WTC11 (cell line): Measurements from ENCODE around the gene MYOF. TPM values are rescaled to one million over a fixed set of nuclear protein-coding genes. Genes with fewer than 3 reads are reported as not detected.

ENCODE experiments used
- ATAC-seq: fragments of 200-7000 bp; cut with Tn5 transposase; 2 replicates; pipeline ENCODE4 v1.10.0; 2021; ENCODE audit warnings: mild to moderate bottlenecking, moderate library complexity
- CTCF ChIA-PET: fragments of 300-600 bp; sonication (Branson Sonifier 250); formaldehyde crosslinking; loops from one replicate; lab custom pipeline; 2021; ENCODE audit warnings: antibody characterized with exemption; lab: Charles Lee
- POLR2A ChIA-PET: fragments of 350-600 bp; sonication (Branson Sonifier 250); formaldehyde crosslinking; loops from one replicate; lab custom pipeline; 2021; ENCODE audit warnings: antibody characterized with exemption; lab: Charles Lee
- DNase-seq: peaks from one replicate; pipeline ENCODE4 v3.0.0; 2021; ENCODE audit warnings: low spot score
- H3K27ac Mint-ChIP-seq: 2 replicates; pipeline ENCODE4 v1.8.0; 2021; ENCODE audit warnings: mixed read lengths
- H3K27me3 Mint-ChIP-seq: 2 replicates; pipeline ENCODE4 v1.8.0; 2021; ENCODE audit warnings: low read depth, mild to moderate bottlenecking, moderate library complexity, mixed read lengths
- H3K36me3 Mint-ChIP-seq: 2 replicates; pipeline ENCODE4 v1.8.0; 2021; ENCODE audit warnings: mixed read lengths
- H3K4me1 Mint-ChIP-seq: 2 replicates; pipeline ENCODE4 v1.8.0; 2022; ENCODE audit warnings: mixed read lengths
- H3K4me3 Mint-ChIP-seq: 2 replicates; pipeline ENCODE4 v1.8.0; 2021; ENCODE audit warnings: mild to moderate bottlenecking, moderate library complexity, mixed read lengths
- H3K9me3 Mint-ChIP-seq: 2 replicates; pipeline ENCODE4 v1.8.0; 2021; ENCODE audit warnings: mixed read lengths
- CBFB ChIP-seq: sonication (generic); formaldehyde crosslinking; IDR thresholded peaks from 2 replicates; pipeline ENCODE4 v1.8.1; 2022; ENCODE audit warnings: mild to moderate bottlenecking, low read depth, missing genetic modification reagents
- CREB1 ChIP-seq: sonication (generic); formaldehyde crosslinking; IDR thresholded peaks from 2 replicates; pipeline ENCODE4 v1.8.0; 2023; ENCODE audit warnings: mild to moderate bottlenecking, missing genetic modification reagents
- CTCF ChIP-seq: fragments of 200-600 bp; IDR thresholded peaks from 2 replicates; pipeline ENCODE4 v1.8.0; 2022; ENCODE audit warnings: antibody characterized with exemption
- E2F1 ChIP-seq: sonication (generic); formaldehyde crosslinking; IDR thresholded peaks from 2 replicates; pipeline ENCODE4 v1.8.0; 2022; ENCODE audit warnings: mild to moderate bottlenecking, missing genetic modification reagents
- E2F5 ChIP-seq: sonication (generic); formaldehyde crosslinking; IDR thresholded peaks from 2 replicates; pipeline ENCODE4 v1.8.1; 2022; ENCODE audit warnings: mild to moderate bottlenecking, moderate library complexity, missing genetic modification reagents
- EMX1 ChIP-seq: fragments of 250-450 bp; sonication (Bioruptor Pico); IDR thresholded peaks from 2 replicates; pipeline ENCODE4 v1.8.0; 2021; ENCODE audit warnings: mild to moderate bottlenecking
- FOXP1 ChIP-seq: sonication (generic); formaldehyde crosslinking; IDR thresholded peaks from 2 replicates; pipeline ENCODE4 v1.8.0; 2022; ENCODE audit warnings: missing genetic modification reagents, mild to moderate bottlenecking, moderate library complexity, borderline replicate concordance
- JUN ChIP-seq: sonication (generic); formaldehyde crosslinking; IDR thresholded peaks from 2 replicates; pipeline ENCODE4 v1.8.0; 2023; ENCODE audit warnings: mild to moderate bottlenecking, missing genetic modification reagents
- MAX ChIP-seq: sonication (generic); formaldehyde crosslinking; IDR thresholded peaks from 2 replicates; pipeline ENCODE4 v1.8.0; 2022; ENCODE audit warnings: mild to moderate bottlenecking, missing genetic modification reagents
- MLX ChIP-seq: sonication (generic); formaldehyde crosslinking; IDR thresholded peaks from 2 replicates; pipeline ENCODE4 v1.8.1; 2023; ENCODE audit warnings: mild to moderate bottlenecking, missing genetic modification reagents, moderate library complexity
- NR1H2 ChIP-seq: sonication (generic); formaldehyde crosslinking; IDR thresholded peaks from 2 replicates; pipeline ENCODE4 v1.9.0; 2021; ENCODE audit warnings: mild to moderate bottlenecking, moderate library complexity, missing genetic modification reagents
- PREB ChIP-seq: sonication (generic); formaldehyde crosslinking; IDR thresholded peaks from 2 replicates; pipeline ENCODE4 v1.8.1; 2022; ENCODE audit warnings: mild to moderate bottlenecking, missing genetic modification reagents, moderate library complexity, borderline replicate concordance
- RELA ChIP-seq: sonication (generic); formaldehyde crosslinking; IDR thresholded peaks from 2 replicates; pipeline ENCODE4 v1.8.1; 2022; ENCODE audit warnings: missing genetic modification reagents, mild to moderate bottlenecking, borderline replicate concordance
- RORB ChIP-seq: fragments of 250-450 bp; sonication (Bioruptor Pico); IDR thresholded peaks from 2 replicates; pipeline ENCODE4 v1.9.0; 2021; ENCODE audit warnings: mild to moderate bottlenecking
- SMAD3 ChIP-seq: sonication (generic); formaldehyde crosslinking; IDR thresholded peaks from 2 replicates; pipeline ENCODE4 v1.8.0; 2022; ENCODE audit warnings: missing genetic modification reagents, mild to moderate bottlenecking, borderline replicate concordance
- TEAD1 ChIP-seq: sonication (generic); formaldehyde crosslinking; IDR thresholded peaks from 2 replicates; pipeline ENCODE4 v1.8.0; 2022; ENCODE audit warnings: mild to moderate bottlenecking, missing genetic modification reagents
- ZNF121 ChIP-seq: sonication (generic); formaldehyde crosslinking; IDR thresholded peaks from 2 replicates; pipeline ENCODE4 v1.8.0; 2023; ENCODE audit warnings: missing genetic modification reagents
- ZNF317 ChIP-seq: sonication (generic); formaldehyde crosslinking; IDR thresholded peaks from 2 replicates; pipeline ENCODE4 v1.8.1; 2023; ENCODE audit warnings: low read depth, mild to moderate bottlenecking, moderate library complexity, missing genetic modification reagents, borderline replicate concordance
- ZNF671 ChIP-seq: fragments of 250-450 bp; sonication (Bioruptor Pico); IDR thresholded peaks from 2 replicates; pipeline ENCODE4 v1.8.0; 2021; ENCODE audit warnings: mild to moderate bottlenecking
- total RNA-seq: library from RNA; stranded (reverse); gene quantifications from 3 replicates; pipeline ENCODE4 v1.2.3, GENCODE V29; 2021
- TF ChIP-seq, protein P1 (sequence below): sonication (generic); formaldehyde crosslinking; IDR thresholded peaks from 2 replicates; pipeline ENCODE4 v1.8.0; 2023; ENCODE audit warnings: missing genetic modification reagents
- TF ChIP-seq, protein P2 (sequence below): fragments of 250-450 bp; sonication (Bioruptor Pico); IDR thresholded peaks from 2 replicates; pipeline ENCODE4 v2.1.2; 2022; ENCODE audit warnings: mild to moderate bottlenecking, moderate library complexity
- TF ChIP-seq, protein P3 (sequence below): fragments of 250-450 bp; sonication (Bioruptor Pico); IDR thresholded peaks from 2 replicates; pipeline ENCODE4 v1.9.0; 2021; ENCODE audit warnings: moderate library complexity, mild to moderate bottlenecking, inconsistent platforms, borderline replicate concordance
- TF ChIP-seq, protein P4 (sequence below): sonication (generic); formaldehyde crosslinking; IDR thresholded peaks from 2 replicates; pipeline ENCODE4 v1.8.0; 2023; ENCODE audit warnings: missing genetic modification reagents, mild to moderate bottlenecking, borderline replicate concordance

Gene MYOF
- total RNA-seq, 1 experiment from 2014 or later: 1.8 TPM

DNA sequence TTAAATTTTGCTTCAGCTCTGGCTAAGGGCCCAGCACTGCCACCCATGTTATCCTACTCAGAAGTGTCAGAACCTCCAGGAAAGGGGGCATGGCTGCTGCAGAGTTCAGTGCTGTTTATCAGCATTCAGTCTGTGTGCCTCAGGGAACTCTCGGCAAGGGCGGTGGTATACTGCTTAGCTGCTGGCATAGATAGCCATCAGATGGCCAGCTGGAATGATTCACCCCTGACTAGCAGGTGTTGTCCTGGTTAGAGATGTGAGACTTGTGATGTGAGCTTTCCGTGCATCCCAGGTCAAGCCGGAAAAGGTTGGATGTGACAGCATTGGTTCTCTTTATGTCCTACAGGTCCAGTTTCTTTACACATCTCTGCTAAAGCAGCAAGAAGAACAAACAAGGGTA lies 36.4 kb upstream of the MYOF start:
- TF ChIP-seq TEAD1 (CRISPR knock-in tag) (no peak), EMX1 (CRISPR knock-in tag) (no peak), ZNF121 (CRISPR knock-in tag) (no peak), E2F1 (CRISPR knock-in tag) (no peak), ZNF671 (CRISPR knock-in tag) (no peak), CREB1 (CRISPR knock-in tag) (no peak), PREB (CRISPR knock-in tag) (no peak), CTCF (no peak), MLX (CRISPR knock-in tag) (no peak), JUN (CRISPR knock-in tag) (no peak)
- TF ChIP-seq, protein P1, sequence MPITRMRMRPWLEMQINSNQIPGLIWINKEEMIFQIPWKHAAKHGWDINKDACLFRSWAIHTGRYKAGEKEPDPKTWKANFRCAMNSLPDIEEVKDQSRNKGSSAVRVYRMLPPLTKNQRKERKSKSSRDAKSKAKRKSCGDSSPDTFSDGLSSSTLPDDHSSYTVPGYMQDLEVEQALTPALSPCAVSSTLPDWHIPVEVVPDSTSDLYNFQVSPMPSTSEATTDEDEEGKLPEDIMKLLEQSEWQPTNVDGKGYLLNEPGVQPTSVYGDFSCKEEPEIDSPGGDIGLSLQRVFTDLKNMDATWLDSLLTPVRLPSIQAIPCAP (CRISPR knock-in tag): no peak
- TF ChIP-seq, protein P2, sequence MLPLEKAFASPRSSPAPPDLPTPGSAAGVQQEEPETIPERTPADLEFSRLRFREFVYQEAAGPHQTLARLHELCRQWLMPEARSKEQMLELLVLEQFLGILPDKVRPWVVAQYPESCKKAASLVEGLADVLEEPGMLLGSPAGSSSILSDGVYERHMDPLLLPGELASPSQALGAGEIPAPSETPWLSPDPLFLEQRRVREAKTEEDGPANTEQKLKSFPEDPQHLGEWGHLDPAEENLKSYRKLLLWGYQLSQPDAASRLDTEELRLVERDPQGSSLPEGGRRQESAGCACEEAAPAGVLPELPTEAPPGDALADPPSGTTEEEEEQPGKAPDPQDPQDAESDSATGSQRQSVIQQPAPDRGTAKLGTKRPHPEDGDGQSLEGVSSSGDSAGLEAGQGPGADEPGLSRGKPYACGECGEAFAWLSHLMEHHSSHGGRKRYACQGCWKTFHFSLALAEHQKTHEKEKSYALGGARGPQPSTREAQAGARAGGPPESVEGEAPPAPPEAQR: no peak
- TF ChIP-seq, all 79 proteins: peak for 0
- Mint-ChIP-seq H3K27me3 (peaks cover 3% of the 10 kb centered on the region; the same call in 1 of the 2 replicates), H3K4me3 (no peak overlapping the region), H3K4me1 (no peaks in the 10 kb centered on the region), H3K27ac (no peak overlapping the region), H3K9me3 (peaks cover 35% of the 10 kb centered on the region), H3K36me3 (peaks cover 85% of the 10 kb centered on the region)
- no peak for DNase-seq
- POLR2A ChIA-PET: no interaction called here
- CTCF ChIA-PET: no interaction called here
- ATAC-seq: no peak

- DNase-seq (no peak), ATAC-seq (no peak)
- ChIA-PET CTCF (interaction anchor here (1.2 kb wide), 1 partner anchor 34 kb away, joined by 5 read pairs; the partner anchor contains the start of gene MYOF), POLR2A (no interaction called here)
- Mint-ChIP-seq H3K27me3 (no peaks in the 10 kb centered on the region), H3K4me3 (no peak overlapping the region), H3K36me3 (peaks cover 62% of the 10 kb centered on the region), H3K27ac (no peak overlapping the region), H3K9me3 (peaks cover 15% of the 10 kb centered on the region), H3K4me1 (peaks cover 5% of the 10 kb centered on the region)
- TF ChIP-seq, protein P3, sequence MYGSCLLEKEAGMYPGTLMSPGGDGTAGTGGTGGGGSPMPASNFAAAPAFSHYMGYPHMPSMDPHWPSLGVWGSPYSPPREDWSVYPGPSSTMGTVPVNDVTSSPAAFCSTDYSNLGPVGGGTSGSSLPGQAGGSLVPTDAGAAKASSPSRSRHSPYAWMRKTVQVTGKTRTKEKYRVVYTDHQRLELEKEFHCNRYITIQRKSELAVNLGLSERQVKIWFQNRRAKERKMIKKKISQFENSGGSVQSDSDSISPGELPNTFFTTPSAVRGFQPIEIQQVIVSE: no peak
- no peak for TF ChIP-seq FOXP1 (CRISPR knock-in tag)
- TF ChIP-seq NR1H2 (CRISPR knock-in tag): no peak
- TF ChIP-seq E2F5 (CRISPR knock-in tag): no peak
- no peak for TF ChIP-seq CBFB (CRISPR knock-in tag)
- no peak for TF ChIP-seq SMAD3 (CRISPR knock-in tag)
- no peak for TF ChIP-seq RELA (CRISPR knock-in tag)
- TF ChIP-seq ZNF317 (CRISPR knock-in tag): no peak
- no peak for TF ChIP-seq RORB (CRISPR knock-in tag)
- no peak for TF ChIP-seq MAX (CRISPR knock-in tag)
- TF ChIP-seq, protein P4, sequence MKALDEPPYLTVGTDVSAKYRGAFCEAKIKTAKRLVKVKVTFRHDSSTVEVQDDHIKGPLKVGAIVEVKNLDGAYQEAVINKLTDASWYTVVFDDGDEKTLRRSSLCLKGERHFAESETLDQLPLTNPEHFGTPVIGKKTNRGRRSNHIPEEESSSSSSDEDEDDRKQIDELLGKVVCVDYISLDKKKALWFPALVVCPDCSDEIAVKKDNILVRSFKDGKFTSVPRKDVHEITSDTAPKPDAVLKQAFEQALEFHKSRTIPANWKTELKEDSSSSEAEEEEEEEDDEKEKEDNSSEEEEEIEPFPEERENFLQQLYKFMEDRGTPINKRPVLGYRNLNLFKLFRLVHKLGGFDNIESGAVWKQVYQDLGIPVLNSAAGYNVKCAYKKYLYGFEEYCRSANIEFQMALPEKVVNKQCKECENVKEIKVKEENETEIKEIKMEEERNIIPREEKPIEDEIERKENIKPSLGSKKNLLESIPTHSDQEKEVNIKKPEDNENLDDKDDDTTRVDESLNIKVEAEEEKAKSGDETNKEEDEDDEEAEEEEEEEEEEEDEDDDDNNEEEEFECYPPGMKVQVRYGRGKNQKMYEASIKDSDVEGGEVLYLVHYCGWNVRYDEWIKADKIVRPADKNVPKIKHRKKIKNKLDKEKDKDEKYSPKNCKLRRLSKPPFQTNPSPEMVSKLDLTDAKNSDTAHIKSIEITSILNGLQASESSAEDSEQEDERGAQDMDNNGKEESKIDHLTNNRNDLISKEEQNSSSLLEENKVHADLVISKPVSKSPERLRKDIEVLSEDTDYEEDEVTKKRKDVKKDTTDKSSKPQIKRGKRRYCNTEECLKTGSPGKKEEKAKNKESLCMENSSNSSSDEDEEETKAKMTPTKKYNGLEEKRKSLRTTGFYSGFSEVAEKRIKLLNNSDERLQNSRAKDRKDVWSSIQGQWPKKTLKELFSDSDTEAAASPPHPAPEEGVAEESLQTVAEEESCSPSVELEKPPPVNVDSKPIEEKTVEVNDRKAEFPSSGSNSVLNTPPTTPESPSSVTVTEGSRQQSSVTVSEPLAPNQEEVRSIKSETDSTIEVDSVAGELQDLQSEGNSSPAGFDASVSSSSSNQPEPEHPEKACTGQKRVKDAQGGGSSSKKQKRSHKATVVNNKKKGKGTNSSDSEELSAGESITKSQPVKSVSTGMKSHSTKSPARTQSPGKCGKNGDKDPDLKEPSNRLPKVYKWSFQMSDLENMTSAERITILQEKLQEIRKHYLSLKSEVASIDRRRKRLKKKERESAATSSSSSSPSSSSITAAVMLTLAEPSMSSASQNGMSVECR (CRISPR knock-in tag): no peak
These were observed 33.9 kb upstream of the MYOF start for GRCh38 chr10:93516006-93516380.
